ENCODE measurements around the gene NCOR2.

NCOR2 gene

DNA sequence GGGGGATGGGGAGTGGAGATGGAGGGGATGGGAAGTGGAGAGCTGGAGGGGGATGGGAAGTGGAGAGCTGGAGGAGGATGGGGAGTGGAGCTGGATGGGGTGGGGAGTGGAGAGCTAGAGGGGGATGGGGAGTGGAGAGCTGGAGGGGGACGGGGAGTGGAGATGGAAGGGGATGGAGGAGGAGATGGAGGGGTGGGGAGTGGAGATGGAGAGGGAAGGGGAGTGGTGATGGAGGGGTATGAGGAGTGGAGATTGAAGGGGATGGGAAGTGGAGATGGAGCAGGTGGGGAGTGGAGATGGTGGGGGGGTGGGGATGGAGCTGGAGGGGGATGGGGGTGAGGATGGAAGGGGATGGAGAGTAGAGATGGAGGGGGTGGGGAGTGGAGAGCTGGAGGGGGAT lies 26.1 kb downstream of the NCOR2 start:
- DNase-seq, result no peak

DNA sequence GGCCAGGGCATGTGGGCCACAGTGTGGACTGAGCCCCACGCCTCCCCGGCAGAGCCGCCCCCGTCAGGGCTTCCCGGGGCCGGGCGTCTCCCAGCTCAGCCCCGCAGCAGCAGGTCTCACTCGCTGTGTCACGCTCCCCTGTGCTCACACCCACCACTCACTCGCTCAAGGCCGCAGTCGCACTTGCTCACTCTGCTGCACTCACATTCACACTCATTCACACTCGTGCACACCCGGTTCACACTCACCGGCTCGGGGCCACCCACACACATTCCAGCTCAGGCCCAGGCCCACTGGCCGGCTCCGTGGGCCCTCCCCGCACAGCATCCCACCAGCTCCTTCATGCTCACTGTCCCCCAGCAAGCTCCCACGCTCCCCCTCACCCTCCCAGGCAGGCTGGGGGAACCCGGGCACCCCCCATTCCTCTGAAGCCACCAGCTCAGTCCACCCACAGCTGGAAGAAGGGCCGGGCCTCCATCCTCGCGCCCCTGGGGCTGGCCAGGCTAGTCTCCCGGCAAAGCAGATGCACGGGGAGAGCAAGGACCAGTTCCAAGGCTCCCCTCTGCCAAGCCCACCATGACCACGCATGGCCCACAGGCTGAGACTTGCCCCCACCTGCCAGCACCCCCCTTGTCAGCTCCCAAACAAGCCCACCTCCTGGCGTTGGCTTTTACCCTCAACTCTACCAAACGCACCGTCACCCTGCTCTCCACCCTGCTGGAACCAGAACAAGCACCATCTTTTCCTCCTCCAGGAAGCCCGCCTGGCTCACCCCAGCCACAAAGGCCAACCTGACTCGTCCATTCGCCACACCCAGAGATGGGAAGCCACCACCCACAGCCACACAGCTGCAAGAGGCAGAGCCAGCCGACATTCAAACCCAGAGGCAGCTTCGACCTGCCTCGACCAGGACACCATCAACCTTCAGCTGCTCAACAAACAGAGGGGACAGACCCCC lies 28.0 kb downstream of the NCOR2 start:
- DNase-seq, result no peak

DNA sequence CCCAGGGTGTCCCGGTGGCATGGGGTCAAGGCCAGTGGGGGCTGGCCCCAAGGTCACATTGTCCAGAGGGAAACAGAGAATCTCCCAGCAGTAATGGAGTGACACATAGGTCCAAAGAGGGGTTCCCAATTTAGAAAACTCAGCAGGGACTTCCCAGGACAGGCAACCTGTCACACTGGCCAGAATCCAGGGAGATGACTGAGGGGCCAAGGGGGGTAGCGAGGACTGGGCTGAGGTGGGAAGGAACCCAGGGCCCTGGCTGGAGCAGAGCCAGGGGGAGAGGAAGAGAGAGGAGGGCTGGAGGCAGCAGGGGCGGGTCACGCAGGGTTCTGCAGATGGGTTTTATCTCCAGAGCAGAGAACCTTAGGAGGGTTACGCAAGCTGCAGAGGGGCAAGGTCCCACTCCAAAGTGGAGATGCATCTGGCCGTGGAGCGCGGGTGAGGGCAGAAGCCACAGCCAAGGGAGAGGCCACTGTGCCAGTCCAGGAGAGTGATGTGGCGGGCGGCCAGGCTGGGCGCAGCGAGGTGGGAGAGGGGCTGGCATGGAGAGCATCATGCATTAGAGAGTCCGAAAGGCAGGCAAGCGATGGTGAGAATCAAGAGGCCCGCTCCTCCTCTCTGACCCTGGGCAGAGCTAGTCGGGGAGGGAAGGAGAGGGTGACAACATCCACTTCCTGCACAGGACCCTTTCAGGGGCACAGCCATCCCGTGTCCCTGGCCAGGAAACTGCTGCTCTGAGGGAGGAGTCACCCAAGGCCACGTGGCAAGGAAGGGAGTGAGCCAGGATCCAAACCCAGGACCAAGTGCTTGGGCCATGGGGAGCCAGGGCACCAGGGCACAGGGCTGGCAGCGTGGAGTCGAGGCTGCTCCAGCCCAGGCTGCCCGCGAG lies 29.0 kb downstream of the NCOR2 start:
- DNase-seq, result peak; percentile 57

DNA sequence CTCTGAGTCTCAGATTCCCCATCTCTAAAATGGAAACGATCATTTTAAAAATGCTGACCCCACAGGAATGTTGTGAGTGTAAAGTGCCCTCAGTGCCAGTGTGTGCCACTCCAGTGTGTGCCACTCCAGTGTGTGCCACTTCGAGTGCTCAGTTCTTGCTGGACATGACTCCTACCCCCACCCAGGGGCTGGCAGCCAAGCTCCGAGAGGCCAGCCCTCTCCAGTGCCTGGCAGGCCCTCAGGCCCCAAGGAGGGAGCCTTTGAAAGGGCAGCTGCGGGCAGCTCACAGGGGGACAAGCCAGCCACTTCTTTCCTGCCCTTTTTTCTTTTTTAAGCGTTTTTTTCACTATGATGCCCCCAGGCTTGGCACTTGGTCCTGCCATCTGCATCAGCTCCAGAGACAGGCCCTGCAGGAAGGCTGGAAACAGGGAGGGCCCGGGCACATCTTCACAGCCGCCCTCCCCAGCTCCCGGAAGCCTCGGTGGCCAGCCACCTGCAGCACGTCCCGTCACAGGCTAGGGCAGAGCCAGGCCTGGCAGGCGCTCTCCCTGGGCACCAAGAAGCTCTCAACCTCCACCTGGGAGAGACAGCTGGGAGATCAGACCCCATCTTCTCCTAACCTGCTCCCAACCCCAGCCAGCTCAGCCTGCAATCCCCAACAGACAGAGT lies 29.8 kb downstream of the NCOR2 start:
- no peak for DNase-seq

DNA sequence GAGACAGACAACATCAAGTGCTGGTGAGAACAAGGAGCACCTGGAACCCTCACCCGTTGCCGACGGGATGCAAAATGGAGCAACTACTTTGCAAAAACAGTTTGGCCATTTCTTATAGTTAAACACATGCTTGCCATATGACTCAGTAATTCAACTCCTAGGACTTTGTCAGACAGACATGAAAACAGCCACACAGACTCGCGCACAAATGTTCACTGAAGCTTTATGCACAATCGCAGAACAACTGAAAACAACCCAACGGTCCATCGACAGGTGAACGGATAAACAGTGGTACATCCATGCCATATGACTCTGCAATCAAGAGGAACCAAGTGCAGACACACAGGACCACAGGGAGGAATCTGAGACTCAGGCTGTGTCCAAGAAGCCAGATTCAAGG lies 30.8 kb downstream of the NCOR2 start:
- DNase-seq, result no peak

DNA sequence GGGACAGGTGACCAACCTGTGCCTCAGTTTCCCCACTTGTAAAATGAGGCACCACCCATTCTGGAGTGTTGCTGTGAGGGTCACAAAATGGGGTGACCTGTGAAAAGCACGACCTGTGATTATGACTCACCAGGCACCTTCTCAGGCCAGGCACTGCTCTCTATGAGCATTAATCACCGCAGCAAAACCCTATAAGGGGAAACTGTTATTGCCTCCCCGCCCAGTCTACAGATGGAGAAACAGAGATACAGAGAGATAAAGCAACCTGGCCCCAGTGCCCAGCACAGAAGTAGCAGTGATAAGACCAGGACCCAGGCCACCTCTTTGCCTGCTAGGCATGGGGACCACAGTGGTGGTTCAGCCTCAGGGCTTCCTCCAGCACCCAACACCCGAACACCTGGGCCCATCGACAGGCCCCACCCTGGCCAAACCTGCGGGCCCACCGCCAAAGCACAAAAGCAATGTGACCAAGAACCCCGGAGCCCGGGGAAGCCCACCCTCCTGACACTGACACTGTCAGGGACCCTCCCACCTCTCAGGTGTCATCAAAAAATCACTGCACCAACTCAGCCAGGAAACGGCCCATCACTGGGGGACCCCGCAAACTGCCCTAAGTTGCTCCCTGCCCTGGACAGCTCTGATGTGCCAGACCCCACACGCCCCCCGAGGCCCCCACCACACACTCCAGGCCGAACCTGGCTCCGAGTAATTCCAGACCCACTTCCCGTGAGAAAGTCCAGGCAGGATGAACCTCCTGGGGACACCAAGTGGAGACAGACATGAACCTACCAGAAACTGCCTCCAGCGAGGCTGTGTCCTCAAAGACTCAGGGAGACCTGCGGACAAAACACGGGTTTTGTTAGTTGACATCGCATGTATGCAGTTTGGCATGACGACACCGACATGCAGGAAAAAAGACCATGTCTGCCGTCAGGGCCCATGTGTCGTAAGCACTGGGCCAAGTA lies 32.4 kb downstream of the NCOR2 start:
- no peak for DNase-seq

DNA sequence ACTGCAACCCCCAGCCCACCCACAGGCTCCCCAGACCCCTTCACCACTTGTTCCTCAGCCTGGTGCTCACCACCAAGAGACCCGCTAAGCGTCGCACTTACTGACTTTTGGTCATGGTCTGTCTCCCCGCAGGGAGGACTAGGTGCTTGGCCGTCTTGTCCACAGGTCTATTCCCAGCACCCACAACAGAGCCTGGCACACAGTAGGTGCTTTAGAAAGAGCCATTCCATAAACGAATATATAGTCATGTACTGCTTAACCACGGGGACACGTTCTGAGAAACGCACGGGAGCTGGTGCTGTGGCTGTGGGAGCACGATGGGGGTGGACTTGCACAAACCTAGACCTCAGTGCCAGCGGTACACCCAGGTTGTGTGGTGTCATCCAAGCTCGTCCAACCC lies 34.0 kb downstream of the NCOR2 start:
- DNase-seq, result no peak

DNA sequence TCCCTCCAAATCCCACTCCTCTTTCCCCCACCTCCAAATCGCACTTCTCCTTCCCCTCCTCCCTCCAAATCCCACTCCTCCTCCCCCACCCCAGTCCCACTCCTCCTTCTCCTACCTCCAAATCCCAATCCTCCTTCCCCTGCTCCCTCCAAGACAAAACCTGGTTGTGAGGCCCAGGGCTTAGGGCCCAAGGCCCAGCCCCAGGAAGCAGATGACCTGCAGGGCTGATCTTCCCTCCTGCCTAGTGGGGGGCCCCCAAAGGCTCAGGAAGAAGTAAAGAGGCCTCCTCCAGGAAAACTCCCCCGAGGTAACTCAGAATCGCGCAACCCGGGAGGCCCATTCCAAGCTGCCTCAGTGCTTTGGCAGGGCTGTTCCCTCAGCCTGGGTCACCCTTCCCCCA lies 34.4 kb downstream of the NCOR2 start:
- DNase-seq, result no peak

DNA sequence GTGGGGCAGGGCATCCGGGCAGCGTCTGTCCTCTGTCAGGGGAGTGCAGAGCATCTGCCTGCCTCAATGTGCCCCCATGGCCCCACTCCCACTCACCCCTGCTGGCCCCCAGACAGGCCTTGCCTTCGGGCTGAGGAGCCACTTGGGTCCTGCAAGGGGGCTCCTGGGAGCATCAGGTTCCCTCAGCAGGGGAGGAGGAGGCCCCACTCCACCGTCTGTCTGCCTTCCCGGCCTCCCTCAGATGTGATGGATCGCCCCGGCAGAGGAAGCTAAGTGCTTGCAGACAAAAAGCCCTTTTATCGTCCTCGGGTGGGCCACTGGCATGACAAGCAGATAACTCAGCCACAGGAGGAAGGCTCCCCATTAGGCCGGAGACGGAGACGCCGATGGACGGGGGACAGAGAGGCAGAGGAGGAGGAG lies 35.1 kb downstream of the NCOR2 start:
- no peak for DNase-seq

DNA sequence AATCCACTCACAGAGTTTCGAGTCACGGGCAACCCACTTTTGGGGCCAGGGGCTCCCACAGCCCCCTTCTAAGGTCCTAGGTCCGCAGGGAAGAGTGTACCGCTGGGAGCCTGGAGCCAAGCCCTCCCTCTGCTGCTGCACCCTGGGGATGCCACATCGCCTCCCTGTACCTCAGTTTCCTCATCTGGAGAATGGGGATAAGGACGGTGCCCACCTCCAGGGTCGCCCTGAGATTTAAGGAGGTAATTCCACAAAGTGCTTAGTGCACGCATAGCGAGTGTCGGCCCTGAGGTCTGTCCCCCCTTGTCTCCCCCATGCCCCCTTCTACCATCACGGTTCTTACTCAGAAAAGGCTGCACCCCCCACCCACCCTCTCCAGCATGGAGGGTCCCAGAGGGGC lies 35.5 kb downstream of the NCOR2 start:
- no peak for DNase-seq

DNA sequence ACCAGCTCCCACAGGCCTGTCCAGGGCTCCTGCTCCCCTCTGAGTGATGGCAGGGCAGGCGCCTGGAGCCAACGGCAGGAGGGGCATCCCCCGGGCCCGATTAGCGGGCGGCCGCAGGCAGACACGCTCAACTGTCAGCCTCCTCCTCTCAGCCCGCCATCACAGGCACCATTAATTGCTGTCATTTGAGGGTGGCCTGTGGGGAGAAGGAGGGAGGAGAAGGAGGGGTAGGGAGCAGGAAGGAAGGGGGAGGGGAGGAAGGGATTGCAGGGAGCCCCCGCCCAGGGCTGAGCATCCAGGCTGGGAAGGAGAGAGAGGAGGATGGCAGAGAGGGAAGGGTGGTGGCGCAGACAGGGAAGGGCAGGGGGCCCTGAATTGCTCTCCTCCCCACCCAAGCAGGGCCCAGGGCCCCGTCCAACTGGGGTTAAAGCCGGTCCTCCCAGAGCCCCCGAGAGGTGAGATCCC lies 36.1 kb downstream of the NCOR2 start:
- DNase-seq, result no peak

DNA sequence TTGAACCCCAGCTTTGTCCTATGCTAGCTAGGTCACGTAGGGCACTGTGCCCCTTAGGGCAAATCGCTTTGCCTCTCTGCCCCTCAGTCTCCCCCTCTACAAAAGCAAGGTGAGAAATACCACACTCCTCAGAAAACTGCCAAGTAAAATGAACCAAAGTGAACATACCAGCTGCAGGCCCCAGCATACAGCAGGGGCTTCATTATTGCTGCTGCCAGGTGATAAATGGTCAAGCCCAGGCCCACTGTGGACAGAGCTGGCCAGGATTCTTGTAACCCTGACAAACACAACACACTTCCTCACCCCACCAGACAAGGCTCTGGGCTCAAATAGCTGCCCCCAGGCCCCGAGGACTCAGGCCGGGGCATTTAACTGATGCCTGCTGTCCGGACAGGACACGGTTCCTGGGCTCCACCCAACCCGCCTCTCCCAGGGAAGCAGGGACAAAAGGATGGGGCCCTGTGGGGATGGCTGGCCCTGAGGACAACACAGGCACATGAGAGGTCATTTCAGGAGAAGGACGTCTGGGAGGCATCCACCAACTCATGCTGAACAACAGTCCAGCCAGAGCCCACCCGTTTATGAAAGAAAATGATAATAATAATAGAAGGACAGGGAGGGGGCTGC lies 36.7 kb downstream of the NCOR2 start:
- no peak for DNase-seq

DNA sequence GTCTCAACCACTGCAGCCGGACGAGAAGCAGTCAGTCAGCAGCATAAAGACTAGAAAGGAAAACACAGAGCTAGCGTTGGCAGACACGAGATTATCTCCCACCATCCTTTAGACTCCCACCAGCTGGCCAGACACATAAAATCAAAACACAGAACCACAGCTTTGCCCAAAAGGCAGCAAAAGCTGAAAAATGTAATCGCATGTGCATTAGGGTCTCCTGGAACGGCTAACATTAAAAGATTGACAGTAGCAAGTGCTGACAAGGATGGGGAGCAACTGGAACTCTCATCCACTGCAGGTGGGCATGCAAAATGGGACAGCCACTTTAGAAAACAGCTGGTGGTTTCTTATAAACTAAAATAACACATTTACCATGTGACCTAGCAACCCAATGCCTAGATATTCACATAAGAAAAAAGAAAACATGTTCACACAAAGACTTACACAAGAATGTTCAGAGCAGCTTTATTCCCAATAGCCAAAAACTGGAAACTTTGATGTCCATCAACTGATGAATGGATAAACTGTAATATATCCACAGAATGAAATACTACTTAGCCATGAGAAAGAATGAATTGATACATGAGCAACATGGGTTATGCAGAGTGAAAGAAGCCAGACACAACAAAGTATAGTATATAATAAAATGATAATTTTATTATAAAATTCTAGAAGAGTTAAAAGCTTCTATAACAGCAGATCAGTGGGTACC lies 37.7 kb downstream of the NCOR2 start:
- DNase-seq, result no peak

DNA sequence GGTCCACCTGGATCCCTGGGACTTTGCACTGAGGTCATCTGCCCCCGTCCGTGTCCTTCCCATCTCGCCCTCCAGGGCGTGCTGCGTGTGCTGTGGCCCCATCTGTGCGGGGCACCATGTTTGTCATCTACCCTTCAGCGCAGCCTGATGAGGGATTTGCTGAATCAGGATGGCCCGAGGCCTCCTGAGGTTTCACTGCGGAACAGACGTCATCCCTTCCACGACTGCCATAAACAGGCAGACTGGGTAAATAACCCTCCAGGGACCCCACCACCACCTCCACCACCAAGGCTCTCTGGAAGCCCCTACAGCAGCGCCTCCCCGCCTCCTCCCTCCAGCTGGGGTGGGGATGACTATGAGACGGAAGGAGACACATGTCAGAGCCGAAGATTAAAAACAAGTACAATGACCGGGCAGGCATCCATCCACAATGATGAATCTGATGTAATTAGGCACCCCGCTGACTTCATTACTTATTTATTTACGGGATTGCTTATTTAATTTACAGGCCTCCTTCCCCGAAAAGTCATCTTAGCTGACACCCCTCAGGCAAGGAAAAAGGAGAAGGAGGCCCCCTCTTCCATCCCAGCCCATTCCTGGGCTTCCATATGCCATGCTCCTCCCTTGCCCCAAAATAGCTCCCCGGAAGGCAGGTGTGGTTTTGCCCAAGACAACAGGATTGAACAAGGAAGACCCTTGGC lies 39.4 kb downstream of the NCOR2 start:
- no peak for DNase-seq

DNA sequence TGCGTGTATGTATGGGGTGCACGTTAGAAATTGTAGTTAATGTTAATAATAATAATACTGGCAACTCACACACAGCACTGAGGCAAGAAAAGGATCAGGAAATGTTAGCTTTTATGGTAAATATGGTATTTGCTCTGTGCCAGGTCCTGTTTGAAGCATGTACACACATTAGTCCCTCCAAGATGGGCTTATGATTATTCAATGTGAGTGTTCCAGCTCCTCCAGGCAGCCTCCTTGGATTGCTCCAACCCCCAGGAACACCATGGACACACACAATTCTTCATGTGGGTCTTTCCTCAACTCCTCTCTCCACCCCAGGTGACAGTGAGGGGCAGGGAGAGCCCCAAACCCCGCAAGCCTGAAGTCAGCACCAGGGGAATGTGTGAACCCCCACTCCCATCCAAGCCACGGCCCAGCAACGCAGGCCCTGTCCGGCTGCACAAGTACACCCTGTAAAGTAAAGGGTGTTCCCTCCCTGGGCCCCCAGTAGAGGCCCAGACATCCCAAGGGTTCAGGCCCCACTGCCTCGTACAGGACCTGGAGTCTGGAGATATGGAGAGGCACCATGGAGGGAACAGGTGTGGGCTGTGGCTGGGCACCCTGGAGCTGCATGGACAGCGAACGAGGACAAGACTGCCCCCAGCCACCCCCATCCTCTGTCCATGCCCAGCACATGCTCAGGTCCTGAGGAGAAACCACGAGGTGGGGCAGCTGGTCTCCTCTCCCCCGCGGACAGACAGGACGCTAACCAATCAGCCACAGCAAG lies 41.3 kb downstream of the NCOR2 start:
- no peak for DNase-seq

DNA sequence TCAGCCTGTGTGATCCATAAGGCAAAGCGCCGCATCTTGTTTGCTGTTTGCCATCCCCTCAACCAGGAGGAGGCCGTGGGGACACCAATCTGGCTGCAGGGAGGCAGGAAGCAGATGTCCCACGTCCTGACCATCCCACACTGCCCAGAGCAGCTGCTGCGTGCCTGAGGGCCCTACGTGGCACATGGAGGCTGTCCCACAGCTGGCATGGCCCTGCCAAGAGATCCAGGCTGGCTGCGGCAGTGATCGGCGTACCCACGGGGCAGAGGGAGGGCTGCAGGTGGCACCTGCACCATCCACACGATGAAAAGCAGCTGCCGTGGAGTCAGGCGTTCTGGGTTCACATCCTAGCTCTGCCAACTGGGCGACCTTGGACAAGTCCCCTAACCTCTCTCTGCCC lies 42.0 kb downstream of the NCOR2 start:
- DNase-seq, result no peak

DNA sequence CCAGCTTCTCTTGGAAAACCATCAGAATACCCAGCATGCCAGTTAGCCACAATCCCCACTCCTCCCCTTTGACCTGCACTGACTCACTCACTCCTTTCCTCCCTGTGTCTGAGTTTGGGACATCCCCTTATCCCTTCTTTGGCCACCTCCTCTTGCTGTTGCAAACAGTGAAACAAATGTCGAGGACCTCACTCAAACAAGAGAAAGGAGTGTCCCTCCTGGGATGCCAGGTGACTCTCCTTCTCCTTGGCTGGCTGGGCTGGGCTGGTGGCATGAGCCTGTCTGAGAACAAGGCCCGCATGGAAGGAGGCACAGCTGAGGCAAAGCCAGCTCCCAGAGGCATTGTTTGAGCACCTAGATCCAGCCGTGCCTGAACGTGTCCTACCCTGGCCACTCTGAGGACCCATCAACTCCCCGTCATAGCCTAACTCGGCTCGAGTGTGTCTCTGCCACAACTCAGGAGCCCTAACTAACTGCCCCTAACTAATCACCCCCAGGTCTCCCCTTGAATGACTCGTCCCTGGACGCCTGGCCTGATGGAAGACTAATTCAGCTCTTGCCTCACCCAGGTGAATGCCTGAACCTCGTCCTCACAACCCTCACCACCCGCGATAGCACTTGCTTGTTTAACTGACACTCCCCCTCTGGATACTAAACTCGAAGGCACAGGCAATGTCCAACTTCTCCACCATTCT lies 43.0 kb downstream of the NCOR2 start:
- no peak for DNase-seq

DNA sequence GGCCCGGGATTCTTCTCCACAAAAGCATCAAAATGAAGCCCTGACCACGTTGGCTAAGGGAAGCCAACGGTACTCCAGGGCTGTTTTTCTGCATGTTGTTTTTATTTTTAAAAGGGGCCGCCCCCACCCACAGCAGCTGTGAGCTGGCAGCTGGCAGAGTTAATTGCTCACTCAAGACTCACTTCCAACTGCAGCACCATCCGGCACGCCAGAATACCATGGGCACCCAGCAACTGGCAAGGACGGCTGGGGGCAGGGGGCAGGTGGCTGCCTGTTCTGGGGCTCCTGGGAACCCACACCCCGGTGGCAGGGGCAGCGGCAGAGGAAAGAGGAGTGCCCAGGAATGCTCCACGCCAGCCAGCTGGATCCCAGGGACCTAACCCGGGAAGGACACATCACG lies 44.3 kb downstream of the NCOR2 start:
- DNase-seq, result no peak

DNA sequence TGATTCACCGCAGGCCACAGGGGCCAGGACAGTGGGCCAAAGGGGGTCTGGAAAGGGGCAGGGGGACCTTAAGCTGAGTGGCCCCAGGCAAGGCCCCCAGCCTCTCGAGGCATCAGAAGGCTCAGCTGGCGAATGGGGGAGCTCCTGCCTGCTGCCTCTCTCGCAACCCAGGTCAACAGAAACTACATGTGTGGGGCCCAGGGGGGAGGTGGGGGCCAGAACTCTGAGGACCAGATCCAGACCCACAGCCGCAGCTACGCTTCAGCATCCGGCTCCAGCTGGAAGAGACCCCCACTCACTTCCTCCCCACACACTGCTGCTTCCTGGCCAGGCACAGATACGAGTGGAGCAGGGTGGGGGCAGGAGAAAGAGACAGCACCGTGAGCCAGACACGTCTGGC lies 46.5 kb downstream of the NCOR2 start:
- no peak for DNase-seq
